CD14-positive monocyte (primary cell): ENCODE results near the gene PERCC1. TPM values are rescaled to one million over a fixed set of nuclear protein-coding genes. Genes with fewer than 3 reads are reported as not detected.

Source experiments
- DNase-seq, 3 donors: peaks; one replicate each; pipeline ENCODE4 v3.0.0-alpha.2; 2011 to 2022
- H2AFZ ChIP-seq: 2 replicates; pipeline ENCODE4 v1.6.0; 2012; ENCODE audit warnings: mild to moderate bottlenecking, low read depth, low read length, inconsistent platforms; ENCODE audit not compliant: insufficient read depth, poor library complexity, severe bottlenecking
- H3K27ac ChIP-seq, 2 donors: 1 replicate in 1 of 2; 2 replicates in 1 of 2; pipeline ENCODE4 v1.5.1; 2012 to 2013; ENCODE audit warnings: low read length in 2 of 2, control low read depth in 1 of 2, inconsistent platforms in 1 of 2, low read depth in 1 of 2, mild to moderate bottlenecking in 1 of 2
- H3K27me3 ChIP-seq, 2 donors: one replicate each; pipeline versions ENCODE4 v1.6.0 to v1.6.1; 2011 to 2013; ENCODE audit warnings: low read length in 2 of 2; ENCODE audit not compliant: control insufficient read depth in 2 of 2, insufficient read depth in 2 of 2
- H3K36me3 ChIP-seq, 2 donors: replicated peaks in 1 of 2; 1 replicate in 1 of 2; 2 replicates in 1 of 2; pipeline versions ENCODE4 v1.5.1 to v1.6.1; 2012 to 2013; ENCODE audit warnings: low read length in 2 of 2, control low read depth in 1 of 2, inconsistent platforms in 1 of 2, mild to moderate bottlenecking in 1 of 2; ENCODE audit not compliant: insufficient read depth in 2 of 2, control insufficient read depth in 1 of 2
- H3K4me1 ChIP-seq, 2 donors: 1 replicate in 1 of 2; 2 replicates in 1 of 2; pipeline versions ENCODE4 v1.5.1 to v1.6.1; 2012 to 2013; ENCODE audit warnings: low read length in 2 of 2, control low read depth in 1 of 2, inconsistent platforms in 1 of 2, mild to moderate bottlenecking in 1 of 2, moderate library complexity in 1 of 2; ENCODE audit not compliant: insufficient read depth in 2 of 2, control insufficient read depth in 1 of 2
- H3K4me2 ChIP-seq: replicated peaks from 2 replicates; pipeline ENCODE3; 2012; ENCODE audit warnings: low read length, moderate library complexity, mild to moderate bottlenecking; ENCODE audit not compliant: poor library complexity, severe bottlenecking; ENCODE audit errors: extremely low read depth
- H3K4me3 ChIP-seq, 3 experiments: fragments of 200-600 bp in 1 of 3; sonication (generic) in 1 of 3; replicated peaks in 1 of 3; 1 replicate in 2 of 3; 2 replicates in 1 of 3; pipeline ENCODE4 v1.5.1; 2011 to 2013; ENCODE audit warnings: low read length in 3 of 3, mild to moderate bottlenecking in 3 of 3, control low read depth in 2 of 3, low read depth in 2 of 3, inconsistent platforms in 1 of 3, moderate library complexity in 1 of 3
- H3K79me2 ChIP-seq: 2 replicates; pipeline ENCODE4 v1.6.0; 2012; ENCODE audit warnings: mild to moderate bottlenecking, control low read depth, inconsistent platforms, low read length, moderate library complexity; ENCODE audit not compliant: insufficient read depth
- H3K9ac ChIP-seq: 2 replicates; pipeline ENCODE4 v1.6.0; 2017; ENCODE audit warnings: low read length, mild to moderate bottlenecking; ENCODE audit not compliant: insufficient read depth, poor library complexity, severe bottlenecking
- H3K9me3 ChIP-seq, 2 donors: replicated peaks in 1 of 2; 1 replicate in 1 of 2; 2 replicates in 1 of 2; pipeline versions ENCODE4 v1.5.1 to v1.6.1; 2012 to 2013; ENCODE audit warnings: low read length in 2 of 2, control low read depth in 1 of 2; ENCODE audit not compliant: control insufficient read depth in 1 of 2, insufficient read depth in 1 of 2
- H4K20me1 ChIP-seq: 2 replicates; pipeline ENCODE4 v1.6.0; 2012; ENCODE audit warnings: mild to moderate bottlenecking, low read length, control low read depth, moderate library complexity; ENCODE audit not compliant: insufficient read depth
- H3K27ac Mint-ChIP-seq, 7 donors: one replicate each; pipeline ENCODE4 v1.8.0; 2020; ENCODE audit warnings: mild to moderate bottlenecking in 7 of 7, mixed read lengths in 7 of 7, moderate library complexity in 6 of 7, inconsistent platforms in 2 of 7
- H3K27me3 Mint-ChIP-seq, 3 donors: one replicate each; pipeline ENCODE4 v1.8.0; 2021 to 2022; ENCODE audit warnings: low read depth in 3 of 3, mild to moderate bottlenecking in 3 of 3, mixed read lengths in 3 of 3, moderate library complexity in 3 of 3, inconsistent platforms in 1 of 3
- H3K36me3 Mint-ChIP-seq, 2 donors: one replicate each; pipeline ENCODE4 v1.8.0; 2020; ENCODE audit warnings: mixed read lengths in 2 of 2, inconsistent platforms in 1 of 2, mild to moderate bottlenecking in 1 of 2
- H3K4me1 Mint-ChIP-seq: one replicate; pipeline ENCODE4 v1.8.0; 2020; ENCODE audit warnings: mild to moderate bottlenecking, mixed read lengths
- H3K4me3 Mint-ChIP-seq, 2 donors: one replicate each; pipeline ENCODE4 v1.8.0; 2020; ENCODE audit warnings: mild to moderate bottlenecking in 2 of 2, mixed read lengths in 2 of 2, moderate library complexity in 1 of 2
- H3K9me3 Mint-ChIP-seq, 7 donors: one replicate each; pipeline ENCODE4 v1.8.0; 2020 to 2022; ENCODE audit warnings: mixed read lengths in 7 of 7, mild to moderate bottlenecking in 6 of 7, moderate library complexity in 6 of 7, inconsistent platforms in 2 of 7
- CTCF ChIP-seq: fragments of 200-600 bp; IDR thresholded peaks from one replicate; pipeline ENCODE4 v1.8.0; 2022; ENCODE audit warnings: antibody characterized with exemption, mild to moderate bottlenecking
- WGBS: methylation state at CpG from one replicate; pipeline ENCODE4 v1.1.5; 2013; ENCODE audit warnings: missing lambda C conversion rate; ENCODE audit not compliant: insufficient coverage; 5-methylcytosine and 5-hydroxymethylcytosine counted together
- intact Hi-C, 2 donors: fragments of 100-400 bp; cut with micrococcal nuclease; formaldehyde crosslinking; loops; one replicate each; pipeline versions ENCODE4 v1.15.0 to v1.15.1; 2023
- polyA plus RNA-seq, 3 donors: library from polyadenylated mRNA; depleted of rRNA in 1 of 3; unstranded in 2 of 3; stranded (reverse) in 1 of 3; fragments of 300-500 nt in 2 of 3; fragments of >200 nt in 1 of 3; fragmentation: Illumina TruSeq in 2 of 3; gene quantifications; 1 replicate in 2 of 3; 2 replicates in 1 of 3; pipeline ENCODE4 v1.2.3, GENCODE V29; 2012 to 2021

The PERCC1 gene
- polyA plus RNA-seq, 3 donors, result not detected

GRCh38 chr16:1403036-1403435 is 27.8 kb upstream of the PERCC1 start:
- Histone ChIP-seq H3K36me3 (peaks cover 58 to 87% of the 10 kb centered on the region in 2 donors), H3K9ac (no peak overlapping the region), H3K9me3 (no peaks in the 10 kb centered on the region), H3K79me2 (peaks cover 35% of the 10 kb centered on the region), H3K27ac (no peak overlapping the region), H3K4me2 (no peak overlapping the region), H4K20me1 (peaks cover 87% of the 10 kb centered on the region), H3K27me3 (no peaks in the 10 kb centered on the region), H3K4me1 (peaks cover 4 to 5% of the 10 kb centered on the region in 2 donors), H3K4me3 (no peak overlapping the region), H2AFZ (no peak overlapping the region)
- peak overlapping the region in 1 of 7 donors; percentile 26 for H3K27ac Mint-ChIP-seq
- no peaks in the 10 kb centered on the region for H3K9me3 Mint-ChIP-seq
- intact Hi-C loops, result no loop called here
- peaks cover 4% of the 10 kb centered on the region for H3K4me1 Mint-ChIP-seq
- no peak for DNase-seq
- no peak for TF ChIP-seq CTCF
- H3K36me3 Mint-ChIP-seq, result peaks cover 60 to 92% of the 10 kb centered on the region in 2 donors
- no peak overlapping the region for H3K4me3 Mint-ChIP-seq
- no peaks in the 10 kb centered on the region for H3K27me3 Mint-ChIP-seq
- 95% methylated on average over 22 of the region's 22 CpGs for WGBS

- no peak overlapping the region for H3K4me3 ChIP-seq
- peaks cover 91% of the 10 kb centered on the region for H4K20me1 ChIP-seq
- no peak overlapping the region for H3K4me3 Mint-ChIP-seq
- WGBS, result over 99% methylated on average over 10 of the region's 14 CpGs
- DNase-seq, result no peak
- H3K4me1 ChIP-seq, result peaks cover 9 to 11% of the 10 kb centered on the region in 2 donors
- H3K9me3 Mint-ChIP-seq, result no peaks in the 10 kb centered on the region
- H3K27me3 ChIP-seq, result no peaks in the 10 kb centered on the region
- peaks cover 51 to 80% of the 10 kb centered on the region in 2 donors for H3K36me3 ChIP-seq
- H3K27me3 Mint-ChIP-seq, result no peaks in the 10 kb centered on the region
- peaks cover 6% of the 10 kb centered on the region for H3K4me1 Mint-ChIP-seq
- TF ChIP-seq CTCF, result no peak
- peaks cover 53 to 85% of the 10 kb centered on the region in 2 donors for H3K36me3 Mint-ChIP-seq
- H3K79me2 ChIP-seq, result peaks cover 41% of the 10 kb centered on the region
- no peak overlapping the region for H3K4me2 ChIP-seq
- peak overlapping the region in 1 of 7 donors; percentile 52 for H3K27ac Mint-ChIP-seq
- intact Hi-C loops, result no loop called here
- H3K9ac ChIP-seq, result no peak overlapping the region
- no peak overlapping the region for H2AFZ ChIP-seq
- no peak overlapping the region for H3K27ac ChIP-seq
- no peaks in the 10 kb centered on the region for H3K9me3 ChIP-seq
Observed at GRCh38 chr16:1403733-1404132, 27.1 kb upstream of the PERCC1 start.
